WTC11 (cell line): ENCODE data around the gene ZNF205. TPM values are rescaled to one million over a fixed set of nuclear protein-coding genes. Genes with fewer than 3 reads are reported as not detected.

Source experiments
- AR ChIP-seq: fragments of 250-450 bp; sonication (Bioruptor Pico); IDR thresholded peaks from 2 replicates; pipeline ENCODE4 v1.9.0; 2021; ENCODE audit warnings: mild to moderate bottlenecking
- ATF3 ChIP-seq: sonication (generic); formaldehyde crosslinking; conservative IDR thresholded peaks from 2 replicates; pipeline ENCODE4 v1.8.1; 2022; ENCODE audit warnings: mild to moderate bottlenecking, missing genetic modification reagents
- ELF4 ChIP-seq: sonication (generic); formaldehyde crosslinking; IDR thresholded peaks from 2 replicates; pipeline ENCODE4 v1.8.1; 2022; ENCODE audit warnings: low read depth, mild to moderate bottlenecking, moderate library complexity, missing genetic modification reagents
- GABPB1 ChIP-seq: sonication (generic); formaldehyde crosslinking; IDR thresholded peaks from 2 replicates; pipeline ENCODE4 v1.8.1; 2023; ENCODE audit warnings: mild to moderate bottlenecking, missing genetic modification reagents
- MXD4 ChIP-seq: fragments of 250-450 bp; sonication (Bioruptor Pico); IDR thresholded peaks from 2 replicates; pipeline ENCODE4 v1.8.0; 2021; ENCODE audit warnings: mild to moderate bottlenecking, moderate library complexity, borderline replicate concordance
- NFATC4 ChIP-seq: fragments of 250-450 bp; sonication (Bioruptor Pico); IDR thresholded peaks from 2 replicates; pipeline ENCODE4 v1.9.0; 2021; ENCODE audit warnings: mild to moderate bottlenecking
- NR1H2 ChIP-seq: sonication (generic); formaldehyde crosslinking; IDR thresholded peaks from 2 replicates; pipeline ENCODE4 v1.9.0; 2021; ENCODE audit warnings: mild to moderate bottlenecking, moderate library complexity, missing genetic modification reagents
- NR3C1 ChIP-seq: sonication (generic); formaldehyde crosslinking; conservative IDR thresholded peaks from 2 replicates; pipeline ENCODE4 v1.8.1; 2023; ENCODE audit warnings: low read depth, mild to moderate bottlenecking, missing genetic modification reagents
- RELA ChIP-seq: sonication (generic); formaldehyde crosslinking; IDR thresholded peaks from 2 replicates; pipeline ENCODE4 v1.8.1; 2022; ENCODE audit warnings: missing genetic modification reagents, mild to moderate bottlenecking, borderline replicate concordance
- SP1 ChIP-seq: sonication (generic); formaldehyde crosslinking; conservative IDR thresholded peaks from 2 replicates; pipeline ENCODE4 v1.8.1; 2022; ENCODE audit warnings: missing genetic modification reagents
- TEAD1 ChIP-seq: sonication (generic); formaldehyde crosslinking; IDR thresholded peaks from 2 replicates; pipeline ENCODE4 v1.8.0; 2022; ENCODE audit warnings: mild to moderate bottlenecking, missing genetic modification reagents
- TEAD4 ChIP-seq: sonication (generic); formaldehyde crosslinking; IDR thresholded peaks from 2 replicates; pipeline ENCODE4 v1.8.0; 2022; ENCODE audit warnings: mild to moderate bottlenecking, missing genetic modification reagents
- USF2 ChIP-seq: sonication (generic); formaldehyde crosslinking; IDR thresholded peaks from 2 replicates; pipeline ENCODE4 v1.8.1; 2023; ENCODE audit warnings: mild to moderate bottlenecking, missing genetic modification reagents, moderate library complexity
- ZMAT4 ChIP-seq: fragments of 250-450 bp; sonication (Bioruptor Pico); IDR thresholded peaks from 2 replicates; pipeline ENCODE4 v1.9.0; 2021; ENCODE audit warnings: mild to moderate bottlenecking
- ZNF121 ChIP-seq: sonication (generic); formaldehyde crosslinking; IDR thresholded peaks from 2 replicates; pipeline ENCODE4 v1.8.0; 2023; ENCODE audit warnings: missing genetic modification reagents
- ZNF138 ChIP-seq: sonication (generic); formaldehyde crosslinking; conservative IDR thresholded peaks from 2 replicates; pipeline ENCODE4 v1.8.1; 2022; ENCODE audit warnings: mild to moderate bottlenecking, moderate library complexity, missing genetic modification reagents
- ZNF317 ChIP-seq: sonication (generic); formaldehyde crosslinking; IDR thresholded peaks from 2 replicates; pipeline ENCODE4 v1.8.1; 2023; ENCODE audit warnings: low read depth, mild to moderate bottlenecking, moderate library complexity, missing genetic modification reagents, borderline replicate concordance
- ZNF512 ChIP-seq: sonication (generic); formaldehyde crosslinking; IDR thresholded peaks from 2 replicates; pipeline ENCODE4 v1.8.1; 2022; ENCODE audit warnings: missing genetic modification reagents, borderline replicate concordance
- total RNA-seq: library from RNA; stranded (reverse); gene quantifications from 3 replicates; pipeline ENCODE4 v1.2.3, GENCODE V29; 2021
- TF ChIP-seq, protein P1 (sequence below): fragments of 250-450 bp; sonication (Bioruptor Pico); IDR thresholded peaks from 2 replicates; pipeline ENCODE4 v2.1.2; 2022; ENCODE audit warnings: mild to moderate bottlenecking, moderate library complexity
- TF ChIP-seq, protein P2 (sequence below): sonication (generic); formaldehyde crosslinking; IDR thresholded peaks from 2 replicates; pipeline ENCODE4 v1.8.0; 2022; ENCODE audit warnings: mild to moderate bottlenecking, missing genetic modification reagents
- TF ChIP-seq, protein P3 (sequence below): sonication (generic); formaldehyde crosslinking; IDR thresholded peaks from 2 replicates; pipeline ENCODE4 v1.8.1; 2023; ENCODE audit warnings: mild to moderate bottlenecking, moderate library complexity, missing genetic modification reagents
- TF ChIP-seq, protein P4 (sequence below): sonication (generic); formaldehyde crosslinking; IDR thresholded peaks from 2 replicates; pipeline ENCODE4 v1.8.1; 2022; ENCODE audit warnings: mild to moderate bottlenecking, moderate library complexity, missing genetic modification reagents
- TF ChIP-seq, protein P5 (sequence below): sonication (generic); formaldehyde crosslinking; IDR thresholded peaks from 2 replicates; pipeline ENCODE4 v1.8.0; 2023; ENCODE audit warnings: missing genetic modification reagents
- TF ChIP-seq, protein P6 (sequence below): fragments of 250-450 bp; sonication (Bioruptor Pico); conservative IDR thresholded peaks from 2 replicates; pipeline ENCODE4 v1.9.0; 2021; ENCODE audit warnings: mild to moderate bottlenecking

ZNF205 gene
- total RNA-seq, 1 experiment from 2014 or later = 22.7 TPM

DNA sequence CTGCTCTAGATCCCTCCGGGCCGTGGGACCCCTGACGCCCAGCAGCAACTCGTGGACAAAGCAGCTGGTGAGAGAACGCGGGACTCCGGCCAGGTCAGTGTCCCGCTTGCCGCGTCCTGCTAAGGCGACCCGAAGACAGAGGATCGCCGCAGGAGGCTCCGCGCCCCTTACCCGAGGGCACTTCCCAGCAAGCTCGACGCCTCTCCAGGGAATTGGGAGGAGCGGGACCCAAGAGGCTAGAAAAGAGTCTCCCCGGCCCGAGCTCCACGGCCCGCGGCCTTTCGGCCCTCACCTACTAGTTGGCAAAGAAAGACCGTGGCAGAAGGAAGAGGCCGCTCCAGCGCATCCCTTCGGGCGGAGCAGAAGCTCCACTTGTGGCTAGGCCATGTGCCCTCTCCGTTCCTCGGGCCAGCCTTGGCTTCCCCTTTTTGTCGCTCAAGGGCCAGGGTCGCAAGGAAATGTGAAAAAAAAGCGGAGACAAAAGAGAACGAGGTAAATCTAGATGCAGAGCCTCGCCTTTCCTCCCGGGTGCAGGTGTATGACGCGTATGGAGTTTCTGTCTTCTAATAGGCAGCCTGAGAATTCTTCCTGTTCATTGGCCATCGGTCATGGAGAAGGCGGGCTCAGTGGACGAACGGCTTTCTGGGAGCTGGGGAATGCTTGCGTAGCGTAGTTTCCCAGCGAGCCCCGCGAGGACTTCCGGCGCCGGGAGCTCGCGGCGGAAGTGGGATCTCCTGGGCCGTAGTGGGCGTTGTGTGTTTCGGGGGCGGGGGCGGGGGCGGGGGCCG, 22.1 kb downstream of the ZNF205 start, which contains the start of gene ZNF213 (continued):
- TF ChIP-seq ATF3 (CRISPR knock-in tag) = no peak
- no peak for TF ChIP-seq NFATC4 (CRISPR knock-in tag)
- TF ChIP-seq SP1 (CRISPR knock-in tag) = peak; percentile 54; the same call in 1 of the 2 replicates
- TF ChIP-seq ELF4 (CRISPR knock-in tag) = no peak
- TF ChIP-seq GABPB1 (CRISPR knock-in tag) = no peak
- TF ChIP-seq, protein P1, sequence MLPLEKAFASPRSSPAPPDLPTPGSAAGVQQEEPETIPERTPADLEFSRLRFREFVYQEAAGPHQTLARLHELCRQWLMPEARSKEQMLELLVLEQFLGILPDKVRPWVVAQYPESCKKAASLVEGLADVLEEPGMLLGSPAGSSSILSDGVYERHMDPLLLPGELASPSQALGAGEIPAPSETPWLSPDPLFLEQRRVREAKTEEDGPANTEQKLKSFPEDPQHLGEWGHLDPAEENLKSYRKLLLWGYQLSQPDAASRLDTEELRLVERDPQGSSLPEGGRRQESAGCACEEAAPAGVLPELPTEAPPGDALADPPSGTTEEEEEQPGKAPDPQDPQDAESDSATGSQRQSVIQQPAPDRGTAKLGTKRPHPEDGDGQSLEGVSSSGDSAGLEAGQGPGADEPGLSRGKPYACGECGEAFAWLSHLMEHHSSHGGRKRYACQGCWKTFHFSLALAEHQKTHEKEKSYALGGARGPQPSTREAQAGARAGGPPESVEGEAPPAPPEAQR (CRISPR knock-in tag) = no peak
- peak; percentile 13; the same call in 1 of the 2 replicates for TF ChIP-seq TEAD4 (CRISPR knock-in tag)
- no peak for TF ChIP-seq ZMAT4 (CRISPR knock-in tag)
- TF ChIP-seq ZNF138 (CRISPR knock-in tag) = no peak
- no peak for TF ChIP-seq USF2 (CRISPR knock-in tag)
- no peak for TF ChIP-seq ZNF317 (CRISPR knock-in tag)
- no peak for TF ChIP-seq ZNF512 (CRISPR knock-in tag)
- TF ChIP-seq, protein P2, sequence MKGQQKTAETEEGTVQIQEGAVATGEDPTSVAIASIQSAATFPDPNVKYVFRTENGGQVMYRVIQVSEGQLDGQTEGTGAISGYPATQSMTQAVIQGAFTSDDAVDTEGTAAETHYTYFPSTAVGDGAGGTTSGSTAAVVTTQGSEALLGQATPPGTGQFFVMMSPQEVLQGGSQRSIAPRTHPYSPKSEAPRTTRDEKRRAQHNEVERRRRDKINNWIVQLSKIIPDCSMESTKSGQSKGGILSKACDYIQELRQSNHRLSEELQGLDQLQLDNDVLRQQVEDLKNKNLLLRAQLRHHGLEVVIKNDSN (CRISPR knock-in tag) = 0 out of 2 replicates have a peak, but pooled peaks have one; percentile 14
- TF ChIP-seq, protein P3, sequence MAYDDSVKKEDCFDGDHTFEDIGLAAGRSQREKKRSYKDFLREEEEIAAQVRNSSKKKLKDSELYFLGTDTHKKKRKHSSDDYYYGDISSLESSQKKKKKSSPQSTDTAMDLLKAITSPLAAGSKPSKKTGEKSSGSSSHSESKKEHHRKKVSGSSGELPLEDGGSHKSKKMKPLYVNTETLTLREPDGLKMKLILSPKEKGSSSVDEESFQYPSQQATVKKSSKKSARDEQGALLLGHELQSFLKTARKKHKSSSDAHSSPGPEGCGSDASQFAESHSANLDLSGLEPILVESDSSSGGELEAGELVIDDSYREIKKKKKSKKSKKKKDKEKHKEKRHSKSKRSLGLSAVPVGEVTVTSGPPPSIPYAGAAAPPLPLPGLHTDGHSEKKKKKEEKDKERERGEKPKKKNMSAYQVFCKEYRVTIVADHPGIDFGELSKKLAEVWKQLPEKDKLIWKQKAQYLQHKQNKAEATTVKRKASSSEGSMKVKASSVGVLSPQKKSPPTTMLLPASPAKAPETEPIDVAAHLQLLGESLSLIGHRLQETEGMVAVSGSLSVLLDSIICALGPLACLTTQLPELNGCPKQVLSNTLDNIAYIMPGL (CRISPR knock-in tag) = 0 out of 2 replicates have a peak, but pooled peaks have one; percentile 42
- TF ChIP-seq, protein P4, sequence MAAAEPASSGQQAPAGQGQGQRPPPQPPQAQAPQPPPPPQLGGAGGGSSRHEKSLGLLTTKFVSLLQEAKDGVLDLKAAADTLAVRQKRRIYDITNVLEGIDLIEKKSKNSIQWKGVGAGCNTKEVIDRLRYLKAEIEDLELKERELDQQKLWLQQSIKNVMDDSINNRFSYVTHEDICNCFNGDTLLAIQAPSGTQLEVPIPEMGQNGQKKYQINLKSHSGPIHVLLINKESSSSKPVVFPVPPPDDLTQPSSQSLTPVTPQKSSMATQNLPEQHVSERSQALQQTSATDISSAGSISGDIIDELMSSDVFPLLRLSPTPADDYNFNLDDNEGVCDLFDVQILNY (CRISPR knock-in tag) = no peak
- TF ChIP-seq, protein P5, sequence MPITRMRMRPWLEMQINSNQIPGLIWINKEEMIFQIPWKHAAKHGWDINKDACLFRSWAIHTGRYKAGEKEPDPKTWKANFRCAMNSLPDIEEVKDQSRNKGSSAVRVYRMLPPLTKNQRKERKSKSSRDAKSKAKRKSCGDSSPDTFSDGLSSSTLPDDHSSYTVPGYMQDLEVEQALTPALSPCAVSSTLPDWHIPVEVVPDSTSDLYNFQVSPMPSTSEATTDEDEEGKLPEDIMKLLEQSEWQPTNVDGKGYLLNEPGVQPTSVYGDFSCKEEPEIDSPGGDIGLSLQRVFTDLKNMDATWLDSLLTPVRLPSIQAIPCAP (CRISPR knock-in tag) = no peak
- 0 out of 2 replicates have a peak, but pooled peaks have one; percentile 52 for TF ChIP-seq TEAD1 (CRISPR knock-in tag)
- no peak for TF ChIP-seq NR1H2 (CRISPR knock-in tag)
- TF ChIP-seq, protein P6, sequence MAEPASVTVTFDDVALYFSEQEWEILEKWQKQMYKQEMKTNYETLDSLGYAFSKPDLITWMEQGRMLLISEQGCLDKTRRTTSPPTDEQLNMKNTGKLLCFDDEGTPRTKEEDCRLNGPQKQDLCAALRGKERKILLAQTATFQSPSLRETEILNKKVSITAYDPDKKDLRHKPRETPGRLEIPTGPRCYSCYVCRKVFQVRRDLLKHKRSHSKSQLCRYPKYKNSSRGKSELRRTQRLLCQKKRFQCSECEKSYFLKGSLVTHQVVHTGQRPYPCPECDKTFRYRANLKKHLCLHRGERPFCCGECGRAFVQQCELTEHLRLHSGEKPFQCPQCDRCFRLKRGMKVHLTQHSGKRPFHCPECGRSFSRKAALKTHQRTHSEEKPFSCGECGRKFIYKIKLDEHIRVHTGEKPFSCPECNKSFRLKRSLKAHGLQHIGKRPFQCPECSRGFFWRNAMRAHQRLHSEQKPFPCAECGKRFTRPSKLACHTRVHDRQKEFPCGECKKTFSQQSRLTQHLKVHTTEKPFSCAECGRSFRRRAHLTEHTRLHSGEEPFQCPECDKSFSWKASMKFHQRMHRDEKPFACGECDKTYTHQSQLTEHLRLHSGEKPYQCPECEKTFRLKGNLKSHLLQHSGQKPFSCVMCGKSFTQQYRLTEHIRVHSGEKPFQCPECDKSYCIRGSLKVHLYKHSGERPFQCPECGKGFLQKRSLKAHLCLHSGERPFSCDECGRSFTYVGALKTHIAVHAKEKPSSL (CRISPR knock-in tag) = no peak
- no peak for TF ChIP-seq MXD4 (CRISPR knock-in tag)
- TF ChIP-seq RELA = no peak
- no peak for TF ChIP-seq AR (CRISPR knock-in tag)
- no peak for TF ChIP-seq ZNF121 (CRISPR knock-in tag)
- no peak for TF ChIP-seq NR3C1 (CRISPR knock-in tag)
